SK-N-SH (cell line): ENCODE results near the gene SAP30BP. TPM values are rescaled to one million over a fixed set of nuclear protein-coding genes. Genes with fewer than 3 reads are reported as not detected.

ENCODE experiments used
- CTCF ChIA-PET: fragments of 300-600, 350-600 bp; formaldehyde crosslinking; extraction: SDS; loops from one replicate; lab custom pipeline; 2021; lab: Yijun Ruan, JAX
- POLR2A ChIA-PET: fragments of 350-600 bp; sonication (Branson Sonifier 250); formaldehyde crosslinking; extraction: SDS; loops from one replicate; lab custom pipeline; 2020; ENCODE audit warnings: antibody characterized with exemption, inconsistent platforms; lab: Yijun Ruan, JAX
- DNase-seq: peaks from one replicate; pipeline ENCODE4 v3.0.0; 2012
- H2AFZ ChIP-seq: fragments of 200-600 bp; sonication (generic); 2 replicates; pipeline ENCODE4 v1.8.1; 2016; ENCODE audit warnings: antibody characterized with exemption, mild to moderate bottlenecking, low read depth
- H3F3A ChIP-seq: fragments of 200-600 bp; sonication (generic); replicated peaks from 2 replicates; pipeline ENCODE3; 2016; ENCODE audit warnings: antibody characterized with exemption, mild to moderate bottlenecking; ENCODE audit not compliant: insufficient read depth
- H3K27ac ChIP-seq, 2 experiments: fragments of 200-500 bp in 1 of 2; fragments of 200-600 bp in 1 of 2; sonication (Bioruptor generic) in 1 of 2; sonication (generic), shearing (Covaris generic) in 1 of 2; 2 replicates each; pipeline versions ENCODE4 v1.5.1 to v1.6.1; 2014 to 2016; ENCODE audit warnings: low read depth in 2 of 2, inconsistent platforms in 1 of 2, low read length in 1 of 2, mild to moderate bottlenecking in 1 of 2, mixed read lengths in 1 of 2
- H3K27me3 ChIP-seq: fragments of 200-600 bp; sonication (generic), shearing (Covaris generic); 2 replicates; pipeline ENCODE4 v1.6.1; 2016; ENCODE audit warnings: mixed run types; ENCODE audit not compliant: insufficient read depth
- H3K36me3 ChIP-seq, 2 experiments: fragments of 200-500 bp in 1 of 2; fragments of 200-600 bp in 1 of 2; sonication (Bioruptor generic) in 1 of 2; sonication (generic) in 1 of 2; replicated peaks in 1 of 2; 2 replicates each; pipeline versions ENCODE3 to v1.5.1; 2014 to 2016; ENCODE audit warnings: low read length in 1 of 2, mild to moderate bottlenecking in 1 of 2; ENCODE audit not compliant: insufficient read depth in 2 of 2, control insufficient read depth in 1 of 2
- H3K4me1 ChIP-seq, 2 experiments: fragments of 200-500 bp in 1 of 2; fragments of 200-600 bp in 1 of 2; sonication (Bioruptor generic) in 1 of 2; sonication (generic), shearing (Covaris generic) in 1 of 2; 2 replicates each; pipeline versions ENCODE4 v1.5.1 to v1.6.1; 2014 to 2016; ENCODE audit warnings: low read depth in 1 of 2, low read length in 1 of 2, mixed run types in 1 of 2; ENCODE audit not compliant: insufficient read depth in 2 of 2, control insufficient read depth in 1 of 2
- H3K4me2 ChIP-seq: fragments of 200-600 bp; sonication (generic), shearing (Covaris generic); 2 replicates; pipeline ENCODE4 v1.6.1; 2017; ENCODE audit warnings: mixed run types
- H3K4me3 ChIP-seq, 2 experiments: fragments of 200-500 bp in 1 of 2; fragments of 200-600 bp in 1 of 2; sonication (Bioruptor generic) in 1 of 2; sonication (generic), shearing (Covaris generic) in 1 of 2; 2 replicates each; pipeline versions ENCODE4 v1.5.1 to v1.8.1; 2014 to 2016; ENCODE audit warnings: low read depth in 2 of 2, inconsistent platforms in 1 of 2, low read length in 1 of 2, mild to moderate bottlenecking in 1 of 2, mixed read lengths in 1 of 2, moderate library complexity in 1 of 2
- H3K79me2 ChIP-seq: fragments of 200-600 bp; sonication (generic); 2 replicates; pipeline ENCODE4 v1.8.1; 2017; ENCODE audit warnings: mild to moderate bottlenecking; ENCODE audit not compliant: insufficient read depth
- H3K9ac ChIP-seq: fragments of 200-600 bp; sonication (generic); 2 replicates; pipeline ENCODE4 v1.6.1; 2017; ENCODE audit warnings: mixed run types
- H3K9me2 ChIP-seq: fragments of 200-600 bp; sonication (generic); 2 replicates; pipeline ENCODE4 v1.6.1; 2017; ENCODE audit warnings: mixed run types
- H3K9me3 ChIP-seq: fragments of 200-600 bp; sonication (generic); 2 replicates; pipeline ENCODE4 v1.6.1; 2017; ENCODE audit warnings: mixed run types, mild to moderate bottlenecking, moderate library complexity
- H4K20me1 ChIP-seq: fragments of 200-600 bp; sonication (generic); 2 replicates; pipeline ENCODE4 v1.6.1; 2017; ENCODE audit warnings: mild to moderate bottlenecking, mixed run types; ENCODE audit not compliant: insufficient read depth
- CHD2 ChIP-seq: fragments of 150-350 bp; IDR thresholded peaks from 2 replicates; pipeline ENCODE4 v1.6.1; 2018; ENCODE audit warnings: low read length; ENCODE audit not compliant: partially characterized antibody
- EP300 ChIP-seq, 2 experiments: IDR thresholded peaks; 2 replicates each; pipeline versions ENCODE4 v1.4.0 to v1.6.1; 2012; ENCODE audit warnings: borderline replicate concordance in 1 of 2, low read depth in 1 of 2, low read length in 1 of 2
- EZH2phosphoT487 ChIP-seq: fragments of 200-600 bp; sonication (generic); IDR thresholded peaks from 2 replicates; pipeline ENCODE4 v1.6.1; 2017; ENCODE audit warnings: low read depth, mixed run types, mild to moderate bottlenecking, antibody characterized with exemption, moderate library complexity, borderline replicate concordance
- FOSL2 ChIP-seq: IDR thresholded peaks from 2 replicates; pipeline ENCODE4 v1.4.0; 2012; ENCODE audit warnings: low read depth, mild to moderate bottlenecking, moderate library complexity, borderline replicate concordance
- GABPA ChIP-seq: IDR thresholded peaks from 2 replicates; pipeline ENCODE4 v1.4.0; 2012; ENCODE audit warnings: low read depth, mild to moderate bottlenecking
- GATA2 ChIP-seq: sonication (generic); formaldehyde crosslinking; IDR thresholded peaks from 2 replicates; pipeline ENCODE4 v1.5.0; 2020; ENCODE audit warnings: mild to moderate bottlenecking, missing genetic modification reagents
- RAD21 ChIP-seq: IDR thresholded peaks from 2 replicates; pipeline ENCODE4 v1.6.1; 2012; ENCODE audit warnings: mild to moderate bottlenecking, low read length
- RFX5 ChIP-seq: IDR thresholded peaks from 2 replicates; pipeline ENCODE4 v1.6.1; 2012; ENCODE audit warnings: mild to moderate bottlenecking, improper control_type of control experiment, low read length
- SIN3A ChIP-seq: IDR thresholded peaks from 2 replicates; pipeline ENCODE4 v1.6.1; 2012; ENCODE audit warnings: low read depth, mild to moderate bottlenecking, low read length, moderate library complexity, borderline replicate concordance
- TAF1 ChIP-seq: IDR thresholded peaks from 2 replicates; pipeline ENCODE4 v1.6.1; 2012; ENCODE audit warnings: low read depth, mild to moderate bottlenecking, low read length, moderate library complexity, borderline replicate concordance
- TEAD4 ChIP-seq: IDR thresholded peaks from 2 replicates; pipeline ENCODE4 v1.4.0; 2012; ENCODE audit warnings: mild to moderate bottlenecking, borderline replicate concordance; ENCODE audit not compliant: insufficient read depth
- WGBS: methylation state at CpG from one replicate; pipeline ENCODE4 v1.1.6; 2017; ENCODE audit warnings: low lambda C conversion rate; 5-methylcytosine and 5-hydroxymethylcytosine counted together
- polyA plus RNA-seq, 3 experiments: library from polyadenylated mRNA; depleted of rRNA; stranded (reverse); fragments of >200 nt; gene quantifications; 2 replicates each; pipeline ENCODE4 v1.2.3, GENCODE V29; 2012
- TF ChIP-seq, protein P1 (sequence below): IDR thresholded peaks from 2 replicates; pipeline ENCODE4 v1.4.0; 2012; ENCODE audit warnings: low read depth, borderline replicate concordance
- TF ChIP-seq, protein P2 (sequence below): IDR thresholded peaks from 2 replicates; pipeline ENCODE4 v1.6.1; 2012; ENCODE audit warnings: mild to moderate bottlenecking, low read depth, low read length, moderate library complexity
- TF ChIP-seq, protein P3 (sequence below): fragments of 200-600 bp; sonication (generic); IDR thresholded peaks from 2 replicates; pipeline ENCODE4 v1.6.1; 2017; ENCODE audit warnings: antibody characterized with exemption, mild to moderate bottlenecking, moderate library complexity
- TF ChIP-seq, protein P4 (sequence below): fragments of 150-350 bp; IDR thresholded peaks from 2 replicates; pipeline ENCODE4 v1.6.1; 2016; ENCODE audit warnings: mild to moderate bottlenecking, low read depth, low read length

The SAP30BP gene
- polyA plus RNA-seq, 1 of the 3 experiments (the other 2 are of a cell fraction), result 158 TPM

DNA sequence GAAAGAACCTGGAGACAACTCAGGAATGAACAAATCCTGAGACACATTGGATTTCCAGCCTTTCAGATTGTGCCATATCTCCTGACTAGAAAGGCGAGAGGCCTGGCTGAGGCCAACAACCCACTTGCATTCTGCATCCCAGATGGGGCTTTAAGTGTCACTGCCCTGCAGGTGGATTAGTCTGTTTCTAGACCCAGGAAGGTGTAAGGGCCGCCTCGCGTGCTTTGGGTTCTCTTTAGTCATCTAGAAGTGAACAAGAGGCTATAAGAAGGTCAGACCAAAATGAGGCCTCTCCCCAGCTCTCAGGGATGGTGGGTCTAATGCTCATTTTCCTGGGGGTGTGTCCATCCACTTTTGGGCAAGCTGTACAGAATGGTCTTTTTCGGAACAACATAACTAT is 4.9 kb downstream of the SAP30BP start (continued):
- TF ChIP-seq CHD2, result no peak
- no peak for TF ChIP-seq EZH2phosphoT487
- no peak for TF ChIP-seq FOSL2
- TF ChIP-seq, protein P1, sequence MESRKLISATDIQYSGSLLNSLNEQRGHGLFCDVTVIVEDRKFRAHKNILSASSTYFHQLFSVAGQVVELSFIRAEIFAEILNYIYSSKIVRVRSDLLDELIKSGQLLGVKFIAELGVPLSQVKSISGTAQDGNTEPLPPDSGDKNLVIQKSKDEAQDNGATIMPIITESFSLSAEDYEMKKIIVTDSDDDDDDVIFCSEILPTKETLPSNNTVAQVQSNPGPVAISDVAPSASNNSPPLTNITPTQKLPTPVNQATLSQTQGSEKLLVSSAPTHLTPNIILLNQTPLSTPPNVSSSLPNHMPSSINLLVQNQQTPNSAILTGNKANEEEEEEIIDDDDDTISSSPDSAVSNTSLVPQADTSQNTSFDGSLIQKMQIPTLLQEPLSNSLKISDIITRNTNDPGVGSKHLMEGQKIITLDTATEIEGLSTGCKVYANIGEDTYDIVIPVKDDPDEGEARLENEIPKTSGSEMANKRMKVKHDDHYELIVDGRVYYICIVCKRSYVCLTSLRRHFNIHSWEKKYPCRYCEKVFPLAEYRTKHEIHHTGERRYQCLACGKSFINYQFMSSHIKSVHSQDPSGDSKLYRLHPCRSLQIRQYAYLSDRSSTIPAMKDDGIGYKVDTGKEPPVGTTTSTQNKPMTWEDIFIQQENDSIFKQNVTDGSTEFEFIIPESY, result no peak

DNA sequence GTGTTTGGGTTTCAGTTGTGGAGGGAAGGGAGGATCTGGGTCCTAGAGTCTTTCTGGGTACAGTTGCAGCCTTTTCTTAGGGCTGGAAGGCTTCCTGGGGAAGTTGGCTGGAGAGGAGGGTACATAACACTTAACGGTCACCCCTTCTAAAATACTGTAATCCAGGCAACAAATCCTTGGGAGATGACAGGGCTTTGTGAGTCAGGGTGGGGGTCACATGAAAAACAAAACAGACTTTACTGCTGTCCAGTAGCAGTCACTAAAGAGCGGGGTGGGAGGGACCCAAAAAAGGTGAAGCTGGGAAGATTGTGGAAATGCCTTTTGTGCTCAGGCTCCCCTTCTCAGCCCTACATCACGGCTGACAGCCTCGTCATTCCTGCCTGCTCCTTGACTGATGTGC is 6.3 kb downstream of the SAP30BP start:
- Histone ChIP-seq H3K9me2 (no peaks in the 10 kb centered on the region), H3K27ac (no peak overlapping the region), H3K9ac (no peak overlapping the region), H3K79me2 (peaks cover 100% of the 10 kb centered on the region), H3K4me2 (no peak overlapping the region), H3K4me1 (peaks cover under 1% of the 10 kb centered on the region in 2 experiments; a peak in 3 of 4 replicates), H3K4me3 (no peak overlapping the region), H3K36me3 (peaks cover 65 to 80% of the 10 kb centered on the region in 2 experiments), H3F3A (peaks cover 29% of the 10 kb centered on the region), H4K20me1 (no peaks in the 10 kb centered on the region), H3K9me3 (no peaks in the 10 kb centered on the region), H2AFZ (no peak overlapping the region), H3K27me3 (no peaks in the 10 kb centered on the region)
- TF ChIP-seq TAF1 (no peak), RAD21 (no peak), SIN3A (no peak), GABPA (no peak), FOSL2 (no peak), RFX5 (no peak), GATA2 (CRISPR knock-in tag) (no peak), TEAD4 (no peak), EP300 (IDR thresholded peaks at IDR 0.05; ENCODE audit: borderline replicate concordance in 1 of 2, low read depth in 1 of 2, low read length in 1 of 2) (no peak)
- TF ChIP-seq, protein P2, sequence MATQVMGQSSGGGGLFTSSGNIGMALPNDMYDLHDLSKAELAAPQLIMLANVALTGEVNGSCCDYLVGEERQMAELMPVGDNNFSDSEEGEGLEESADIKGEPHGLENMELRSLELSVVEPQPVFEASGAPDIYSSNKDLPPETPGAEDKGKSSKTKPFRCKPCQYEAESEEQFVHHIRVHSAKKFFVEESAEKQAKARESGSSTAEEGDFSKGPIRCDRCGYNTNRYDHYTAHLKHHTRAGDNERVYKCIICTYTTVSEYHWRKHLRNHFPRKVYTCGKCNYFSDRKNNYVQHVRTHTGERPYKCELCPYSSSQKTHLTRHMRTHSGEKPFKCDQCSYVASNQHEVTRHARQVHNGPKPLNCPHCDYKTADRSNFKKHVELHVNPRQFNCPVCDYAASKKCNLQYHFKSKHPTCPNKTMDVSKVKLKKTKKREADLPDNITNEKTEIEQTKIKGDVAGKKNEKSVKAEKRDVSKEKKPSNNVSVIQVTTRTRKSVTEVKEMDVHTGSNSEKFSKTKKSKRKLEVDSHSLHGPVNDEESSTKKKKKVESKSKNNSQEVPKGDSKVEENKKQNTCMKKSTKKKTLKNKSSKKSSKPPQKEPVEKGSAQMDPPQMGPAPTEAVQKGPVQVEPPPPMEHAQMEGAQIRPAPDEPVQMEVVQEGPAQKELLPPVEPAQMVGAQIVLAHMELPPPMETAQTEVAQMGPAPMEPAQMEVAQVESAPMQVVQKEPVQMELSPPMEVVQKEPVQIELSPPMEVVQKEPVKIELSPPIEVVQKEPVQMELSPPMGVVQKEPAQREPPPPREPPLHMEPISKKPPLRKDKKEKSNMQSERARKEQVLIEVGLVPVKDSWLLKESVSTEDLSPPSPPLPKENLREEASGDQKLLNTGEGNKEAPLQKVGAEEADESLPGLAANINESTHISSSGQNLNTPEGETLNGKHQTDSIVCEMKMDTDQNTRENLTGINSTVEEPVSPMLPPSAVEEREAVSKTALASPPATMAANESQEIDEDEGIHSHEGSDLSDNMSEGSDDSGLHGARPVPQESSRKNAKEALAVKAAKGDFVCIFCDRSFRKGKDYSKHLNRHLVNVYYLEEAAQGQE, result no peak
- TF ChIP-seq, protein P3, sequence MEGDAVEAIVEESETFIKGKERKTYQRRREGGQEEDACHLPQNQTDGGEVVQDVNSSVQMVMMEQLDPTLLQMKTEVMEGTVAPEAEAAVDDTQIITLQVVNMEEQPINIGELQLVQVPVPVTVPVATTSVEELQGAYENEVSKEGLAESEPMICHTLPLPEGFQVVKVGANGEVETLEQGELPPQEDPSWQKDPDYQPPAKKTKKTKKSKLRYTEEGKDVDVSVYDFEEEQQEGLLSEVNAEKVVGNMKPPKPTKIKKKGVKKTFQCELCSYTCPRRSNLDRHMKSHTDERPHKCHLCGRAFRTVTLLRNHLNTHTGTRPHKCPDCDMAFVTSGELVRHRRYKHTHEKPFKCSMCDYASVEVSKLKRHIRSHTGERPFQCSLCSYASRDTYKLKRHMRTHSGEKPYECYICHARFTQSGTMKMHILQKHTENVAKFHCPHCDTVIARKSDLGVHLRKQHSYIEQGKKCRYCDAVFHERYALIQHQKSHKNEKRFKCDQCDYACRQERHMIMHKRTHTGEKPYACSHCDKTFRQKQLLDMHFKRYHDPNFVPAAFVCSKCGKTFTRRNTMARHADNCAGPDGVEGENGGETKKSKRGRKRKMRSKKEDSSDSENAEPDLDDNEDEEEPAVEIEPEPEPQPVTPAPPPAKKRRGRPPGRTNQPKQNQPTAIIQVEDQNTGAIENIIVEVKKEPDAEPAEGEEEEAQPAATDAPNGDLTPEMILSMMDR, result no peak
- TF ChIP-seq, protein P4, sequence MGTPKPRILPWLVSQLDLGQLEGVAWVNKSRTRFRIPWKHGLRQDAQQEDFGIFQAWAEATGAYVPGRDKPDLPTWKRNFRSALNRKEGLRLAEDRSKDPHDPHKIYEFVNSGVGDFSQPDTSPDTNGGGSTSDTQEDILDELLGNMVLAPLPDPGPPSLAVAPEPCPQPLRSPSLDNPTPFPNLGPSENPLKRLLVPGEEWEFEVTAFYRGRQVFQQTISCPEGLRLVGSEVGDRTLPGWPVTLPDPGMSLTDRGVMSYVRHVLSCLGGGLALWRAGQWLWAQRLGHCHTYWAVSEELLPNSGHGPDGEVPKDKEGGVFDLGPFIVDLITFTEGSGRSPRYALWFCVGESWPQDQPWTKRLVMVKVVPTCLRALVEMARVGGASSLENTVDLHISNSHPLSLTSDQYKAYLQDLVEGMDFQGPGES, result no peak
- no peak for DNase-seq
- WGBS, result 88% methylated on average over 4 of the region's 4 CpGs
- ChIA-PET CTCF (interaction anchor here (0.7 to 7.5 kb wide), 12 partner anchors 12 to 80 kb away, joined by 3 to 297 read pairs (median 14); partner anchors contain the start of genes ITGB4 and SMIM5), POLR2A (interaction anchor here (0.6 to 1.0 kb wide), 2 partner anchors 80 to 307 kb away, joined by 3 to 4 read pairs; no protein-coding TSS in a partner anchor)
